Measurements from ENCODE around the gene BMAL2.

The BMAL2 gene

GRCh38 chr12:27289414-27289813 is 43.2 kb upstream of the BMAL2 start:
- Histone ChIP-seq H3K14ac (ENCODE audit: low read length) (no peak overlapping the region), H3K23ac (ENCODE audit: low read length) (no peak overlapping the region), H3K18ac (ENCODE audit: low read length) (no peak overlapping the region), H3K4me1 (ENCODE audit: control insufficient read depth in 1 of 2, insufficient read depth in 2 of 2, low read length in 2 of 2) (peaks cover 0 to 2% of the 10 kb centered on the region in 2 experiments), H3K9me3 (ENCODE audit: insufficient read depth, low read depth, low read length) (no peaks in the 10 kb centered on the region), H3K79me2 (ENCODE audit: control insufficient read depth, insufficient read depth, low read length, poor library complexity) (no peaks in the 10 kb centered on the region), H2AK5ac (ENCODE audit: low read length) (no peak overlapping the region), H4K91ac (ENCODE audit: low read depth, low read length) (no peak overlapping the region), H3K9ac (ENCODE audit: low read length) (no peak overlapping the region), H2BK12ac (ENCODE audit: low read length) (no peak overlapping the region), H3K27ac (ENCODE audit: low read depth, low read length) (no peak overlapping the region), H2BK120ac (ENCODE audit: insufficient read depth, low read length, poor library complexity) (no peak overlapping the region), H2AFZ (ENCODE audit: insufficient read depth, low read length, poor library complexity) (no peak overlapping the region), H3K4ac (ENCODE audit: low read depth, low read length) (no peak overlapping the region), H3K36me3 (ENCODE audit: control insufficient read depth in 1 of 2, insufficient read depth in 2 of 2, low read length in 2 of 2) (no peaks in the 10 kb centered on the region), H3K27me3 (ENCODE audit: insufficient read depth, low read length) (no peaks in the 10 kb centered on the region), H2BK5ac (ENCODE audit: low read depth, low read length, poor library complexity) (no peak overlapping the region), H3K79me1 (ENCODE audit: low read length) (no peaks in the 10 kb centered on the region), H3K4me3 (ENCODE audit: low read depth, low read length) (no peak overlapping the region), H4K8ac (ENCODE audit: low read depth, low read length) (no peak overlapping the region), H3K4me2 (ENCODE audit: low read length) (no peak overlapping the region), H4K12ac (ENCODE audit: low read depth, low read length) (no peak overlapping the region)
- DNase-seq: no peak
- WGBS (ENCODE audit: extremely low coverage, insufficient coverage, insufficient read length): no CpG with 5 or more reads among the region's 3 CpGs

GRCh38 chr12:27290501-27291168 is 42.0 kb upstream of the BMAL2 start:
- H4K8ac ChIP-seq (ENCODE audit: low read depth, low read length): no peak overlapping the region
- no peak overlapping the region for H3K4me2 ChIP-seq (ENCODE audit: low read length)
- no peak overlapping the region for H2BK12ac ChIP-seq (ENCODE audit: low read length)
- no peak overlapping the region for H2BK120ac ChIP-seq (ENCODE audit: insufficient read depth, low read length, poor library complexity)
- no peak overlapping the region for H3K14ac ChIP-seq (ENCODE audit: low read length)
- H3K79me2 ChIP-seq (ENCODE audit: control insufficient read depth, insufficient read depth, low read length, poor library complexity): no peaks in the 10 kb centered on the region
- no peaks in the 10 kb centered on the region for H3K9me3 ChIP-seq (ENCODE audit: insufficient read depth, low read depth, low read length)
- H4K91ac ChIP-seq (ENCODE audit: low read depth, low read length): no peak overlapping the region
- H3K4me1 ChIP-seq (ENCODE audit: control insufficient read depth in 1 of 2, insufficient read depth in 2 of 2, low read length in 2 of 2): peaks cover 0 to 2% of the 10 kb centered on the region in 2 experiments
- no peaks in the 10 kb centered on the region for H3K79me1 ChIP-seq (ENCODE audit: low read length)
- no peak for DNase-seq
- H3K27ac ChIP-seq (ENCODE audit: low read depth, low read length): no peak overlapping the region
- no peak overlapping the region for H3K18ac ChIP-seq (ENCODE audit: low read length)
- H2AK5ac ChIP-seq (ENCODE audit: low read length): no peak overlapping the region
- no peak overlapping the region for H3K9ac ChIP-seq (ENCODE audit: low read length)
- no peak overlapping the region for H2AFZ ChIP-seq (ENCODE audit: insufficient read depth, low read length, poor library complexity)
- H3K4me3 ChIP-seq (ENCODE audit: low read depth, low read length): no peak overlapping the region
- no peak overlapping the region for H4K12ac ChIP-seq (ENCODE audit: low read depth, low read length)
- no peak overlapping the region for H3K23ac ChIP-seq (ENCODE audit: low read length)
- no peak overlapping the region for H3K4ac ChIP-seq (ENCODE audit: low read depth, low read length)
- H2BK5ac ChIP-seq (ENCODE audit: low read depth, low read length, poor library complexity): no peak overlapping the region
- no peaks in the 10 kb centered on the region for H3K27me3 ChIP-seq (ENCODE audit: insufficient read depth, low read length)
- no peaks in the 10 kb centered on the region for H3K36me3 ChIP-seq (ENCODE audit: control insufficient read depth in 1 of 2, insufficient read depth in 2 of 2, low read length in 2 of 2)
- WGBS (ENCODE audit: extremely low coverage, insufficient coverage, insufficient read length): 100% methylated on average over 2 of the region's 4 CpGs

- H3K23ac ChIP-seq (ENCODE audit: low read length): no peak overlapping the region
- no peak overlapping the region for H2BK120ac ChIP-seq (ENCODE audit: insufficient read depth, low read length, poor library complexity)
- WGBS (ENCODE audit: extremely low coverage, insufficient coverage, insufficient read length): no CpG with 5 or more reads among the region's 1 CpG
- H3K4ac ChIP-seq (ENCODE audit: low read depth, low read length): no peak overlapping the region
- no peak overlapping the region for H3K18ac ChIP-seq (ENCODE audit: low read length)
- no peak overlapping the region for H4K8ac ChIP-seq (ENCODE audit: low read depth, low read length)
- H2BK5ac ChIP-seq (ENCODE audit: low read depth, low read length, poor library complexity): no peak overlapping the region
- no peak overlapping the region for H2BK12ac ChIP-seq (ENCODE audit: low read length)
- no peak overlapping the region for H3K14ac ChIP-seq (ENCODE audit: low read length)
- no peak overlapping the region for H4K91ac ChIP-seq (ENCODE audit: low read depth, low read length)
- no peaks in the 10 kb centered on the region for H3K79me2 ChIP-seq (ENCODE audit: control insufficient read depth, insufficient read depth, low read length, poor library complexity)
- no peaks in the 10 kb centered on the region for H3K36me3 ChIP-seq (ENCODE audit: control insufficient read depth in 1 of 2, insufficient read depth in 2 of 2, low read length in 2 of 2)
- H3K9ac ChIP-seq (ENCODE audit: low read length): no peak overlapping the region
- H3K9me3 ChIP-seq (ENCODE audit: insufficient read depth, low read depth, low read length): no peaks in the 10 kb centered on the region
- no peak overlapping the region for H3K4me3 ChIP-seq (ENCODE audit: low read depth, low read length)
- no peaks in the 10 kb centered on the region for H3K79me1 ChIP-seq (ENCODE audit: low read length)
- DNase-seq: no peak
- H3K4me2 ChIP-seq (ENCODE audit: low read length): no peak overlapping the region
- H3K4me1 ChIP-seq (ENCODE audit: control insufficient read depth in 1 of 2, insufficient read depth in 2 of 2, low read length in 2 of 2): peaks cover 0 to 2% of the 10 kb centered on the region in 2 experiments
- H4K12ac ChIP-seq (ENCODE audit: low read depth, low read length): no peak overlapping the region
- H3K27me3 ChIP-seq (ENCODE audit: insufficient read depth, low read length): no peaks in the 10 kb centered on the region
- H3K27ac ChIP-seq (ENCODE audit: low read depth, low read length): no peak overlapping the region
- no peak overlapping the region for H2AK5ac ChIP-seq (ENCODE audit: low read length)
- no peak overlapping the region for H2AFZ ChIP-seq (ENCODE audit: insufficient read depth, low read length, poor library complexity)
These were observed 40.8 kb upstream of the BMAL2 start for GRCh38 chr12:27291862-27292261.

GRCh38 chr12:27292718-27293117 is 39.9 kb upstream of the BMAL2 start:
- Histone ChIP-seq H2AK5ac (ENCODE audit: low read length) (no peak overlapping the region), H3K36me3 (ENCODE audit: control insufficient read depth in 1 of 2, insufficient read depth in 2 of 2, low read length in 2 of 2) (no peaks in the 10 kb centered on the region), H4K12ac (ENCODE audit: low read depth, low read length) (no peak overlapping the region), H3K27ac (ENCODE audit: low read depth, low read length) (no peak overlapping the region), H2AFZ (ENCODE audit: insufficient read depth, low read length, poor library complexity) (no peak overlapping the region), H3K18ac (ENCODE audit: low read length) (no peak overlapping the region), H3K27me3 (ENCODE audit: insufficient read depth, low read length) (no peaks in the 10 kb centered on the region), H2BK5ac (ENCODE audit: low read depth, low read length, poor library complexity) (no peak overlapping the region), H2BK120ac (ENCODE audit: insufficient read depth, low read length, poor library complexity) (no peak overlapping the region), H4K91ac (ENCODE audit: low read depth, low read length) (no peak overlapping the region), H3K4me3 (ENCODE audit: low read depth, low read length) (no peak overlapping the region), H4K8ac (ENCODE audit: low read depth, low read length) (no peak overlapping the region), H3K23ac (ENCODE audit: low read length) (no peak overlapping the region), H3K4ac (ENCODE audit: low read depth, low read length) (no peak overlapping the region), H3K79me2 (ENCODE audit: control insufficient read depth, insufficient read depth, low read length, poor library complexity) (no peaks in the 10 kb centered on the region), H2BK12ac (ENCODE audit: low read length) (no peak overlapping the region), H3K14ac (ENCODE audit: low read length) (no peak overlapping the region), H3K9me3 (ENCODE audit: insufficient read depth, low read depth, low read length) (no peaks in the 10 kb centered on the region), H3K4me2 (ENCODE audit: low read length) (no peak overlapping the region), H3K9ac (ENCODE audit: low read length) (no peak overlapping the region), H3K79me1 (ENCODE audit: low read length) (no peaks in the 10 kb centered on the region), H3K4me1 (ENCODE audit: control insufficient read depth in 1 of 2, insufficient read depth in 2 of 2, low read length in 2 of 2) (peaks cover 0 to 2% of the 10 kb centered on the region in 2 experiments)
- no CpG with 5 or more reads among the region's 2 CpGs for WGBS (ENCODE audit: extremely low coverage, insufficient coverage, insufficient read length)
- no peak for DNase-seq

Measured in trophoblast cell (in vitro differentiated cells and primary cell).